Endothelial cell of umbilical vein (primary cell): ENCODE measurements around the gene GNB2. TPM values are rescaled to one million over a fixed set of nuclear protein-coding genes. Genes with fewer than 3 reads are reported as not detected.

ENCODE experiments used
- BruUV-seq: library from RNA; stranded (reverse); fragments of 400-500 nt; replicated peaks from 2 replicates; lab custom pipeline; 2021; lab: Mats Ljungman, UMichigan
- CTCF ChIA-PET: fragments of 300-600, 350-600 bp; sonication (Branson Sonifier 250); formaldehyde crosslinking; loops from one replicate; lab custom pipeline; 2021; ENCODE audit warnings: antibody characterized with exemption, inconsistent platforms; lab: Charles Lee
- POLR2A ChIA-PET: fragments of 300-600, 350-600 bp; sonication (Branson Sonifier 250); formaldehyde crosslinking; loops from one replicate; lab custom pipeline; 2021; ENCODE audit warnings: antibody characterized with exemption, inconsistent platforms; lab: Charles Lee
- DNase-seq: peaks from one replicate; pipeline ENCODE4 v3.0.0-alpha.2; 2011; ENCODE audit warnings: low read depth, low spot score
- FAIRE-seq: peaks from 2 replicates; lab custom pipeline; 2011; peaks lifted over from hg19 to GRCh38; lab: Jason Lieb, UNC
- H2AFZ ChIP-seq: 2 replicates; pipeline ENCODE4 v1.6.0; 2012; ENCODE audit warnings: low read depth, low read length, control low read depth, inconsistent platforms
- H3K27ac ChIP-seq: 2 replicates; pipeline ENCODE4 v1.5.1; 2011; ENCODE audit warnings: low read depth, mild to moderate bottlenecking, control low read depth, low read length, moderate library complexity; ENCODE audit not compliant: insufficient read depth
- H3K27me3 ChIP-seq, 2 experiments: 2 replicates each; pipeline versions ENCODE4 v1.6.0 to v1.6.1; 2011; ENCODE audit warnings: low read length in 2 of 2, mixed read lengths in 1 of 2; ENCODE audit not compliant: control insufficient read depth in 2 of 2, insufficient read depth in 2 of 2
- H3K36me3 ChIP-seq, 2 experiments: 2 replicates in 1 of 2; 3 replicates in 1 of 2; pipeline ENCODE4 v1.5.1; 2011; ENCODE audit warnings: low read length in 2 of 2, mild to moderate bottlenecking in 1 of 2, moderate library complexity in 1 of 2; ENCODE audit not compliant: control insufficient read depth in 2 of 2, insufficient read depth in 2 of 2; ENCODE audit errors: extremely low read depth in 1 of 2
- H3K4me1 ChIP-seq: 3 replicates; pipeline ENCODE4 v1.5.1; 2011; ENCODE audit warnings: mild to moderate bottlenecking, low read length; ENCODE audit not compliant: control insufficient read depth, insufficient read depth; ENCODE audit errors: extremely low read depth
- H3K4me2 ChIP-seq: 2 replicates; pipeline ENCODE4 v1.6.1; 2011; ENCODE audit warnings: low read length, control low read depth, mixed read lengths; ENCODE audit not compliant: insufficient read depth
- H3K4me3 ChIP-seq, 3 experiments: fragments of 200-600 bp in 1 of 3; sonication (generic), shearing (Covaris generic) in 1 of 3; replicated peaks in 1 of 3; 2 replicates each; pipeline ENCODE4 v1.5.1; 2011 to 2016; ENCODE audit warnings: control low read depth in 3 of 3, low read length in 3 of 3, mild to moderate bottlenecking in 2 of 3, inconsistent platforms in 1 of 3, low read depth in 1 of 3, moderate library complexity in 1 of 3; ENCODE audit not compliant: insufficient read depth in 1 of 3
- H3K79me2 ChIP-seq: 2 replicates; pipeline ENCODE4 v1.6.0; 2012; ENCODE audit warnings: low read length, inconsistent platforms; ENCODE audit not compliant: control insufficient read depth, insufficient read depth
- H3K9ac ChIP-seq: replicated peaks from 2 replicates; pipeline ENCODE3; 2011; ENCODE audit warnings: low read length, control low read depth; ENCODE audit not compliant: insufficient read depth; ENCODE audit errors: extremely low read depth
- H3K9me1 ChIP-seq: replicated peaks from 3 replicates; pipeline ENCODE4 v1.6.0; 2011; ENCODE audit warnings: mild to moderate bottlenecking, low read length; ENCODE audit not compliant: control insufficient read depth, insufficient read depth; ENCODE audit errors: extremely low read depth
- H3K9me3 ChIP-seq: replicated peaks from 2 replicates; pipeline ENCODE4 v1.5.1; 2012; ENCODE audit warnings: low read length, inconsistent platforms; ENCODE audit not compliant: control insufficient read depth, insufficient read depth
- H4K20me1 ChIP-seq: replicated peaks from 2 replicates; pipeline ENCODE3; 2011; ENCODE audit warnings: mild to moderate bottlenecking, low read length; ENCODE audit not compliant: control insufficient read depth, insufficient read depth; ENCODE audit errors: extremely low read depth
- CTCF ChIP-seq, 2 donors: IDR thresholded peaks; 1 replicate in 1 of 2; 2 replicates in 1 of 2; pipeline ENCODE4 v1.5.1; 2011; ENCODE audit warnings: low read length in 2 of 2, mild to moderate bottlenecking in 2 of 2, moderate library complexity in 2 of 2, control low read depth in 1 of 2, inconsistent platforms in 1 of 2, low read depth in 1 of 2; ENCODE audit not compliant: insufficient read depth in 1 of 2; ENCODE audit errors: extremely low read depth in 1 of 2
- EZH2 ChIP-seq: IDR thresholded peaks from 2 replicates; pipeline ENCODE4 v1.6.1; 2012; ENCODE audit warnings: borderline replicate concordance, low read depth, mild to moderate bottlenecking, moderate library complexity, low read length, inconsistent platforms; ENCODE audit not compliant: severe bottlenecking
- FOS ChIP-seq: IDR thresholded peaks from 2 replicates; pipeline ENCODE4 v1.6.1; 2011; ENCODE audit warnings: mild to moderate bottlenecking, low read length, moderate library complexity, borderline replicate concordance; ENCODE audit not compliant: insufficient read depth
- JUN ChIP-seq: IDR thresholded peaks from 2 replicates; pipeline ENCODE4 v1.6.1; 2011; ENCODE audit warnings: borderline replicate concordance, low read depth; ENCODE audit not compliant: insufficient read length, insufficient read depth
- MAX ChIP-seq: IDR thresholded peaks from 2 replicates; pipeline ENCODE4 v1.6.1; 2011; ENCODE audit not compliant: insufficient read depth, insufficient read length
- MYC ChIP-seq: IDR thresholded peaks from one replicate; pipeline ENCODE4 v1.6.1; 2011; ENCODE audit warnings: mild to moderate bottlenecking, low read depth, low read length
- POLR2AphosphoS5 ChIP-seq: IDR thresholded peaks from 2 replicates; pipeline ENCODE4 v1.6.1; 2012; ENCODE audit warnings: low read depth, mild to moderate bottlenecking, control low read depth, low read length, moderate library complexity; ENCODE audit not compliant: insufficient read depth
- dilution Hi-C: fragments of 300-500 bp; cut with MboI; formaldehyde crosslinking; loops from one replicate; pipeline ENCODE4 v1.15.0; 2019; ENCODE audit warnings: low sequenced_read_pairs; ENCODE audit not compliant: extremely low pct_ligation_motif_present
- intact Hi-C: fragments of 100-400 bp; cut with micrococcal nuclease; formaldehyde crosslinking; loops from one replicate; pipeline ENCODE4 v1.10.0; 2022
- polyA plus RNA-seq, 4 experiments: library from polyadenylated mRNA; depleted of rRNA in 3 of 4; stranded (reverse) in 3 of 4; unstranded in 1 of 4; fragments of >200 nt; gene quantifications; 2 replicates each; pipeline versions ENCODE4 v1.2.1 to v1.2.3, GENCODE V29; 2011 to 2012; ENCODE audit warnings: missing spikeins in 1 of 4
- total RNA-seq: library from RNA; stranded (reverse); gene quantifications from 2 replicates; pipeline ENCODE4 v1.2.3, GENCODE V29; 2021

The GNB2 gene
- total and polyA plus RNA-seq, 2 donors (not counting 3 experiments of a cell fraction or from before 2014, with no cell fraction given), result 297 to 433 TPM

- dilution Hi-C loops (no loop called here), intact Hi-C loops (loop anchor here (2.0 kb wide), 1 partner anchor 78 kb away; no protein-coding TSS in a partner anchor)
- FAIRE-seq (no peak), DNase-seq (no peak)
- H3K36me3 ChIP-seq, result peaks cover 13 to 71% of the 10 kb centered on the region in 2 experiments
- POLR2A ChIA-PET, result interaction anchor here (0.8 kb wide), 1 partner anchor 97 kb away, joined by 3 read pairs; the partner anchor contains the start of genes FBXO24 and LRCH4
- no peaks in the 10 kb centered on the region for H3K27me3 ChIP-seq
- TF ChIP-seq JUN (no peak), EZH2 (no peak), MAX (no peak), POLR2AphosphoS5 (no peak), FOS (no peak), CTCF (IDR thresholded peaks at IDR 0.05; ENCODE audit: extremely low read depth in 1 of 2, insufficient read depth in 1 of 2, low read depth in 1 of 2, low read length in 2 of 2) (no peak), MYC (no peak)
- H3K27ac ChIP-seq, result no peak overlapping the region
- no peaks in the 10 kb centered on the region for H3K4me1 ChIP-seq
- no peaks in the 10 kb centered on the region for H4K20me1 ChIP-seq
- H3K9me1 ChIP-seq, result no peaks in the 10 kb centered on the region
- CTCF ChIA-PET, result interaction anchor here (0.8 to 7.0 kb wide), 6 partner anchors 8 to 217 kb away, joined by 3 to 60 read pairs (median 4); partner anchors contain the start of gene POP7
- no TSS peak for BruUV-seq
- no peak overlapping the region for H3K9ac ChIP-seq
- H2AFZ ChIP-seq, result no peak overlapping the region
- H3K4me2 ChIP-seq, result no peak overlapping the region
- no peaks in the 10 kb centered on the region for H3K9me3 ChIP-seq
- H3K79me2 ChIP-seq, result no peaks in the 10 kb centered on the region
- no peak overlapping the region for H3K4me3 ChIP-seq
Observed at GRCh38 chr7:100682991-100683658, 9.6 kb downstream of the GNB2 start.
